ENCODE data around the gene WASL.

GRCh38 chr7:123761729-123762128 is 12.9 kb upstream of the WASL start:
- TF ChIP-seq, protein P1, sequence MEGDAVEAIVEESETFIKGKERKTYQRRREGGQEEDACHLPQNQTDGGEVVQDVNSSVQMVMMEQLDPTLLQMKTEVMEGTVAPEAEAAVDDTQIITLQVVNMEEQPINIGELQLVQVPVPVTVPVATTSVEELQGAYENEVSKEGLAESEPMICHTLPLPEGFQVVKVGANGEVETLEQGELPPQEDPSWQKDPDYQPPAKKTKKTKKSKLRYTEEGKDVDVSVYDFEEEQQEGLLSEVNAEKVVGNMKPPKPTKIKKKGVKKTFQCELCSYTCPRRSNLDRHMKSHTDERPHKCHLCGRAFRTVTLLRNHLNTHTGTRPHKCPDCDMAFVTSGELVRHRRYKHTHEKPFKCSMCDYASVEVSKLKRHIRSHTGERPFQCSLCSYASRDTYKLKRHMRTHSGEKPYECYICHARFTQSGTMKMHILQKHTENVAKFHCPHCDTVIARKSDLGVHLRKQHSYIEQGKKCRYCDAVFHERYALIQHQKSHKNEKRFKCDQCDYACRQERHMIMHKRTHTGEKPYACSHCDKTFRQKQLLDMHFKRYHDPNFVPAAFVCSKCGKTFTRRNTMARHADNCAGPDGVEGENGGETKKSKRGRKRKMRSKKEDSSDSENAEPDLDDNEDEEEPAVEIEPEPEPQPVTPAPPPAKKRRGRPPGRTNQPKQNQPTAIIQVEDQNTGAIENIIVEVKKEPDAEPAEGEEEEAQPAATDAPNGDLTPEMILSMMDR (IDR thresholded peaks at IDR 0.05; ENCODE audit: low read depth, low read length): no peak
- no peak for TF ChIP-seq EZH2phosphoT487 (IDR thresholded peaks at IDR 0.05; ENCODE audit: low read depth)
